Mammary epithelial cell (primary cell): ENCODE results near the gene MED9.

Experiments used
- EZH2 ChIP-seq: IDR thresholded peaks from 2 replicates; pipeline ENCODE4 v1.6.1; 2012; ENCODE audit warnings: low read length, inconsistent platforms, borderline replicate concordance
- TF ChIP-seq, protein P1 (sequence below), 2 donors: IDR thresholded peaks in 1 of 2; conservative IDR thresholded peaks in 1 of 2; 2 replicates each; pipeline ENCODE4 v1.5.1; 2011 to 2012; ENCODE audit warnings: inconsistent platforms in 2 of 2, low read length in 2 of 2, mild to moderate bottlenecking in 2 of 2, control low read depth in 1 of 2, low read depth in 1 of 2; ENCODE audit not compliant: insufficient read depth in 1 of 2; ENCODE audit errors: extremely low read depth in 1 of 2

DNA sequence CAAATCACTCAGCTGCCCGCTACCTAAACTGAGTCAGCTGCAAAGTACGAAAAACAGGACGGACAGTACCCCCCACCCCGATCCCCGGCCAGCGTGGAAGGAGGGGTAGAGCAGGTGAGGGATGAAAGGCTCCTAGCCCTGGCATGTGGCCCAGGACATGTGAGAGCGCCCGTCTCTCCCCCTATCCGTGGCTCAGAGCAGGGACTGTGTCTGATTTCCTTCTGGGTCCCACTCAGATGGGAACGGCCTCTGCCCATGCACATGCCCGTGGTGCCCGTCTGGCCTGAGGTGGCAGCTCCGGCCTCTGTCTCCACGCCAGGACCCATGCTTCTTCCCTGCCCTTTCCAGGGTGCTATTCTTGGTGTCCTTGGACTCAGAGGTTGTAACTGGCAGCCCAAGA, 49.6 kb downstream of the MED9 start:
- TF ChIP-seq, protein P1, sequence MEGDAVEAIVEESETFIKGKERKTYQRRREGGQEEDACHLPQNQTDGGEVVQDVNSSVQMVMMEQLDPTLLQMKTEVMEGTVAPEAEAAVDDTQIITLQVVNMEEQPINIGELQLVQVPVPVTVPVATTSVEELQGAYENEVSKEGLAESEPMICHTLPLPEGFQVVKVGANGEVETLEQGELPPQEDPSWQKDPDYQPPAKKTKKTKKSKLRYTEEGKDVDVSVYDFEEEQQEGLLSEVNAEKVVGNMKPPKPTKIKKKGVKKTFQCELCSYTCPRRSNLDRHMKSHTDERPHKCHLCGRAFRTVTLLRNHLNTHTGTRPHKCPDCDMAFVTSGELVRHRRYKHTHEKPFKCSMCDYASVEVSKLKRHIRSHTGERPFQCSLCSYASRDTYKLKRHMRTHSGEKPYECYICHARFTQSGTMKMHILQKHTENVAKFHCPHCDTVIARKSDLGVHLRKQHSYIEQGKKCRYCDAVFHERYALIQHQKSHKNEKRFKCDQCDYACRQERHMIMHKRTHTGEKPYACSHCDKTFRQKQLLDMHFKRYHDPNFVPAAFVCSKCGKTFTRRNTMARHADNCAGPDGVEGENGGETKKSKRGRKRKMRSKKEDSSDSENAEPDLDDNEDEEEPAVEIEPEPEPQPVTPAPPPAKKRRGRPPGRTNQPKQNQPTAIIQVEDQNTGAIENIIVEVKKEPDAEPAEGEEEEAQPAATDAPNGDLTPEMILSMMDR (conservative IDR thresholded peaks at IDR 0.05 in 1 of 2, IDR thresholded peaks at IDR 0.05 in 1 of 2; ENCODE audit: extremely low read depth in 1 of 2, insufficient read depth in 1 of 2, low read depth in 1 of 2, low read length in 2 of 2), result no peak
- no peak for TF ChIP-seq EZH2
